Germinal center (tissue), 1 donor: Measurements from ENCODE around the gene GUCY1A1.
"Not testable (repeated sequence)": the region's sequence is repeated elsewhere in the genome, so short reads cannot be mapped to it uniquely, and the experiment has no call there.

Experiments
- DNase-seq: peaks from one replicate; pipeline ENCODE4 v3.0.0; 2012; ENCODE audit warnings: mixed read lengths, low spot score

GUCY1A1 gene, protein sequence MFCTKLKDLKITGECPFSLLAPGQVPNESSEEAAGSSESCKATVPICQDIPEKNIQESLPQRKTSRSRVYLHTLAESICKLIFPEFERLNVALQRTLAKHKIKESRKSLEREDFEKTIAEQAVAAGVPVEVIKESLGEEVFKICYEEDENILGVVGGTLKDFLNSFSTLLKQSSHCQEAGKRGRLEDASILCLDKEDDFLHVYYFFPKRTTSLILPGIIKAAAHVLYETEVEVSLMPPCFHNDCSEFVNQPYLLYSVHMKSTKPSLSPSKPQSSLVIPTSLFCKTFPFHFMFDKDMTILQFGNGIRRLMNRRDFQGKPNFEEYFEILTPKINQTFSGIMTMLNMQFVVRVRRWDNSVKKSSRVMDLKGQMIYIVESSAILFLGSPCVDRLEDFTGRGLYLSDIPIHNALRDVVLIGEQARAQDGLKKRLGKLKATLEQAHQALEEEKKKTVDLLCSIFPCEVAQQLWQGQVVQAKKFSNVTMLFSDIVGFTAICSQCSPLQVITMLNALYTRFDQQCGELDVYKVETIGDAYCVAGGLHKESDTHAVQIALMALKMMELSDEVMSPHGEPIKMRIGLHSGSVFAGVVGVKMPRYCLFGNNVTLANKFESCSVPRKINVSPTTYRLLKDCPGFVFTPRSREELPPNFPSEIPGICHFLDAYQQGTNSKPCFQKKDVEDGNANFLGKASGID

DNA sequence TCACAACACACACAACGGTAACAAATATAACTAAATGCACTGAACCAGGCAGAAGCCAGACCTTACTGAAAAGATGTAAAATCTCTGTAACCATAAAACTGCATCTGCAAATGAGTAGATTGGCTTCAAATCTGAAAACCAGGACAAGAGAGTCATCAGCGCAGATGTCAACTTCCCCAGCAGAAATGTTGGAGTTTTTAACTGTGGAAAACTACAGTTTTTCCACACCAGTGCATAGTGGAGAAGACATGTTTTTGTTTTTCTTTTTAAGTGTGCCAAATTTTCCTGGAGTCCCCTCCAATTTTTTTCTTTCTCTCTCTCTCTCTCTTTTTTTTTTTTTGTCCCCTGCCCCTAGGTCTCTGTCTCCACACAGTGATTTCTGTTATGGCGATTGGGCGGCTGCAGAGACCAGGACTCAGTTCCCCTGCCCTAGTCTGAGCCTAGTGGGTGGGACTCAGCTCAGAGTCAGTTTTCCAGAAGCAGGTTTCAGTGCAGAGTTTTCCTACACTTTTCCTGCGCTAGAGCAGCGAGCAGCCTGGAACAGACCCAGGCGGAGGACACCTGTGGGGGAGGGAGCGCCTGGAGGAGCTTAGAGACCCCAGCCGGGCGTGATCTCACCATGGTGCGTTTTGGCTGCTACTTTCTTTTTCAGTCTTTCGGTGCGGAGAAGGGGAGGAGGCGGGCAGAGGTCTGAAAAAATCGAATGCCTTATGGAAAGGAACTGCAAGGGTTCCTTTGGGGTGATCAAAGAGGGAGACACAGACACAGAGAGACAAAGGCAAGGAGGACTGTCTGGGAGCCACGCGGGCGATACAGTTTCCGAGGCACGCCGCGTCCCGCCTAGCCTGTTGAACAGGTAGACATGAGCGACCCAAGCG lies at the start of gene GUCY1A1:
TSS of gene GUCY1A1 (plus strand) at position 505 of the 878 bp plus-strand sequence. CDS start 30,020 bp downstream, outside the sequence.
- DNase-seq = no peak

DNA sequence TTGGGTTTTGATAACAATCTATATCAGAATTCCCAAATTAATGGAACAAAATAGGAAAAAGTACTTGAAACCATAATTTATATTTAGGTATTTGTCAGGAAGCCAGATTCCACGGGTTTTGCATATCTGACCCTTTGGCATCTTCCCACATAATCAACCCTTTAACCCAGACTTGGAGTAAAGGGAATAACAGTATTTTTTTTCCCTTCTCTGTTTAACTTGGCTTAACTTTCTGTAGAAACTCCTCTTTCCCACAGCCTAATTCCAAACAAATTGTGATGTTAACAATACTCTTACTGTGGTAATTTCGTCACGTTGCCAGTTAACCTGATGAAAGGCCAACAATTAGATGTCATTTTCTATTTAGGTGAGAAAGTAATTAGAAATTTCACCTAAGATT lies 49.4 kb upstream of the GUCY1A1 start:
- no peak for DNase-seq

DNA sequence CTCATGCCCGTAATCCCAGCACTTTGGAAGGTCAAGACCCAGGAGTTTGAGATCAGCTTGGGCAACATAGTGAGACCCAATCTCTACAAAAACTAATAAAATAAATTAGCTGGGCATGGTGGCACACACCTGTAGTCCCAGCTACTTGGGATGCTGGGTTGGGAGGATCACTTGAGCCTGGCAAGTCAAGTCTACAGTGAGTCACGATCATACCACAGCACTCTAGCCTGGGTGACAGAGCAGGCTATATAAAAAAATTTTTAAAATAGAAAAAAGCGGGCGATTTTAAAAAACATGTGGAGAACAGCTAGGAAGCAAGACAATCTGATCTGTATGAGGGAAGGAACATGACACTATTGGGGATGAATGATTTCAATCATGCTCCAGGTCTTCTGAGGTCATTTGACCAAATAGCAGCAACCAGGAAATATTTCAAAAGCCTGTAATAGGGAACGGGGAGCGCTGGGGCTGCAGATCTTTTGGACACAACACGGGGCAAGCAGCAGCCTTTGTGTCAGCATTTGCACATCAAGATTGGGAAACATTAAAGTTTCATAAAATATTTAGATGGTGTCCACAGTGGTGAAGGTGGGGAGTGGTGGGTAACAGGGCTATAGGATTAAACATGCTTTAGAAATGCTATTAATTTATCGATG lies 48.3 kb upstream of the GUCY1A1 start:
- no peak for DNase-seq

DNA sequence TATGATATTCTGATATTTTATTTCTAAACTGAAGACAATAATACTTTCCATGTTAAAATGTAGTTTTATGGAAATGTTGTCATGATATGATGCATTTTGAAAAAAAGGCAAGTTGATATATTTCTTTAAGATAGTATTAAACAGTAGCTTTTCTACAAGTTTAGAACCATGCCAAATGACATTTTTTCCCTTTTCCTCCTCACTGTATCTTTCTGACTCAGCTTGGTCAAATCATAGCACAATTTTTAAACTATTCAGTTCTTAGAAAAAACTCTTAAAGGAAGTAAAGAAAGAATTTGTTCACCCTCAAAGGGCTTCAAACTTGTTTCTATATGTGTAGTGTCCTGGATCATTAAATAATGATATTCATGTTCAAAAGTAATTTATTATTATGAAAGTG lies 46.0 kb upstream of the GUCY1A1 start:
- no peak for DNase-seq

DNA sequence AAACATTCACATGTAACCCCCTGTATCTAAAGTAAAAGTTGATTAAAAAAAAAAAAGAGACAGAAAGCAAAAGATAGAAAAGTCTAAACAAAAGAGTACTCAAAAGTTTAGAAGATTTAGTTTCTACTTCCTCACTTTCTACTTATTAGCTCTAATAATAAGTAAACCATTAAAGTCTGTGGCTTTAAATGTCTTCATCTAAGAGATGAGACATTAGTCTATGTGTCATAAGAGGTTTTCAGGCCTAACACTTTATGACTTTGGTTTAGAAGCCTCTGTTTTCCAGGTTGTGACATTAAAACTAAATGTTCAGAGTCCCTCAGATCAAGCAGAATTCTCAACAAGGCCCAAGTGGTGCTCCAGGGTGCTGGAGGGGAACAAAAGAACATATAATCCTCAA lies 42.2 kb upstream of the GUCY1A1 start:
- DNase-seq = no peak

DNA sequence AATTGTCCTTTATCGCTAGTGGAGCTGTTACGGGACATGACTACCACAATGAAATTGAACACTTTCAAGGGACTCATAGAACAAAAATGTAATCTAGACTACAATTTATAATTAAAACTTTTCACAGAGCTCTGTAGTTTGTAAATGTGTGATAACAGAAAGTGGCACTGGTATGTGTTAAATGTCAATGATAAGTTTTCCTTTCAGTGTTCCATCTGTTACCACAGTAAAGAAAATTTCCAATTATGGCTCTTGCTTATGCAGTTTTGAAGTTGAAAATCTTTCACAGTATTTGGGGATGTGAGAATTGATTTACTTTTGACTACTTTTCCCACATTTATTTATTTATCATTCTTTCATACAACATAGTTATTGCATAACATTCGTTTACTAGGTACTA lies 40.1 kb upstream of the GUCY1A1 start:
- no peak for DNase-seq

DNA sequence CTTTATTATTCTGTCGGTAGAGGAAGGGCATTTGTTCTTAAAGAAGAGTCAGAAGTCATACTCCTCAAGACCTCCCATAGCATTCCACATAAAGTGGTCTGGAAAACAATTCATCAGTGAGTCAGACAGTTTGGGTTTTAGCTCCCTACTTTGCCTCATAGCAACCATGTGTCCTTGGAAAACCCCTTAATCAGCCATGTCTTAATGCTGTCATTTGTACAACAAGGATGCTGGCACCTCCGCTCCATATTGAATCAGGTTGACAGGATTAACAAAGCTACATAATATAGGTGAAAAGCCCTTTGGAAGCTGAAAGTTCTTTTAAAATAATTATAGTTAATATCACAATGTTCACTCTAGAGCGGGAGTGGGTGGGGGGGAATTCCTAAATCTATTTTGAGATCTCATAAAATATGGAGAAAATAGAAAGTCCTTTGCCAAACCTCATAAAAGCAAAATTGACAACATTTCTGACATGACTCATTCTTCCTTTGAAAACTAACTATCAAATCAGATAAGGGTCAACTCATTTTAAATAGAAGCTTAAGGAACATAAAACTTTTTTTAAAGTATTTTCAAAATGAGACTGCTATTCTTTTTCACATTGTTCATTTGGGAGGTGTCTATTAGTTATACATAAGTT lies 37.3 kb upstream of the GUCY1A1 start:
- DNase-seq = no peak

DNA sequence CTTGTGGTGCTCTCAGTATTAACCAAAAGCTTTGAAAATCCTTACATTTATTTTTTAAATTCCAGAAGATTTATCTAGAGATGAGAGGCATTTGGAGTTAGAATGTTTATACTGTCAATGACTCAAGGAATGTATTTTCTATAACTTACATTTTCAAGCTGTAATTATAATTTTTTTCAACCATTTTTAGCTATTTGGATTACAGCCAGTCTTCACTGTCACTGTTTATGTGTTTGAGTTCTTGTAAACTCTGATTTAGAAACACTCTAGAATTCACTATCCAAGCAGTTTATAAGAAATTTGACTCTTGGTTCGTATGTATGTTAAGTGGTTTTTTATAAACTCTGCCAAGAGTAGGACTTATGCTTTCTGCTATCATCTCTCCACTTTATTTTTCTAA lies 36.7 kb upstream of the GUCY1A1 start:
- DNase-seq = no peak

DNA sequence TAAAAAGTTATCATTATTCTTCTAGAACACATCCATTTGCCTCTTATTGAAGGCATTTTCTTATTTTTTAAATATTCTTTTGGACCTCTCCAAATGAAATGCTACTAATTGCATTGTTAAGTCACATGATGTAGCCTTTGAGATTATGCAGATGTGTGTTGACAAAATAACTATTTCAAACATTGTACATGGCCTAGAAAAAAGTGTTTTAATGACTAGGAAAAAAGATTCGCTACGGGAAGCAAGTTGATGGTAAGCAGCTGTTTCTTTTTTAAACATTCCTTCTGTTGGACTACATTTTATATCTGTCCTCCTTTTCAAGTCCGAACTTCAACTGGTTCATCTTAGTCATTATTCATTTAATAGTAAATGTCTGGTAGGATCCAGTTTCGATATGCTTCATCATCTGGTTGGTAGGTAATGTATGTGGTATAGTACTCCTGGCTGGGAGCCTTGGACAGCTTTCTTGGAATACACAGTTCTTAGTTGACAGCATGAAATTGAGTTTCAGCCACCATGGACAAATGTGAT lies 34.3 kb upstream of the GUCY1A1 start:
- DNase-seq = no peak

DNA sequence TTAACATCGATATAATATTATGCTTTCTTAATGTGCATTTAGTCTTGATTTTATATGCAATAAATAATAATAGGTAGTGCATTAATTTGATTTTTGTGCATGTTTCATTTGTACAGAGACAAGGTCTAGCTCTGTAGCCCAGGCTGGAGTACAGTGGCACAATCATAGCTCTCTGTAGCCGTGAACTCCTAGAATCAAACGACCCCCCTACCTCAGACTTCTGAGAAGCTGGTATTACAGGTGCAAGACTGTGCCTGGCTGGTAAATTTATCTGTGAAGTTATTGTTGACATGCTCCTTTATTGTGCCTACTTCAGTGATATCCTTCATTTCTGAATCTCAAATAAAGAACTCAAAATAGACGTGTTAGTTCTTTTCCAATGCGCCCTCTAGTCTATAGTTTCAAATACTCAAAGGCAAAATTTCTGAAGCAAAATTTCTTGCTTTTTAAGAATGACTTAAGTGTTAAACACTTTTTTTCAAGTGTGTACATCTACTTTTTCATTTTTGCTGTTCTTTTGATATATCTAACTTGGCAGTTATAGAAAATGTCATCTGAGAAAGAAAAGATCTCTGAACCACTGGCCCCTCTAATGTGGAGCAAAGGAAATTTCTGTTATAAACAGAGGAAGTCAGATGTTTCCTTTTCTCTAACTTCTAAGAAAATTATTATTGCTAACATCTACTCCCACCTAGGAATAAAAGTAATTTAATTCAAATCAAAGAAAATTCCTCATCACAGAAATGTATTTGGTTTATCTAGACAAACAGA lies 28.3 kb upstream of the GUCY1A1 start:
- DNase-seq = no peak

DNA sequence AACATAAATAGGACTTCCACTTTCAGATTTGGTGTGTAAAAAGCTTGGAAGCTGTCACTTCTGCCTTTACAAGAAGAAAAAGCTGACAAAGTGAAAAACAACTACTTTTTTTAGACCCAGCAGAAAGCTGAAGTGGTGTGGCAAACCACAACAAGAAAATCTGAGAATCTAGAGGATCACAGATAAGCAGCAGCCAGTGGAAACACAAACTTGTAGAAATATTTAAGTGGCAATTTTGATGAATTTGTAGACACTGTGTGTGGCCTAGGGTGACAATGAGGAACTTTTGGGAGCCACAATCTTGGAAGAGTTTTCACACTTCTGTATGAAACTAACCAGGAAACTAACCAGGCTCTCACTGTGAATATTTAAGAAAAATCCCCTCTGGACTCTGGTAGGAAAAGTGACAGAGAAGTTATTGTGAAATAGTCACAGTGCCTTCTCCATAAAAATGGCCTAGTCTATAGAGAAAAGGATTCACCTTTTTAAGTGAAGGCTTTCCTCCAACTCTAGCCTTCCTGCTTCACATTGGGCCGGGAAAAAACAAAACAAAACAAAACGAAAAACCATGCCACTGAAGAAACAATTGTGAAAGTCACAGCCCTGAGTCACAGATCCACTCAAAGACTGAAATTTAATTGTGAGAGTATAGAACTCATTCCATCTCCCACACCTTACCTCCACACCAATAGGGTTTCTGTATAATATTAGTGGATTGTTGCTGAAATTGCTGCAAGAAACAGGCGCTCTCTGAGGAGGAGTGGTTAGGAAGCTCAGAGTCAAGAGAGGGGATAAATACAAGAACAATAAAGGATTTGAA lies 26.7 kb upstream of the GUCY1A1 start:
- DNase-seq = no peak

DNA sequence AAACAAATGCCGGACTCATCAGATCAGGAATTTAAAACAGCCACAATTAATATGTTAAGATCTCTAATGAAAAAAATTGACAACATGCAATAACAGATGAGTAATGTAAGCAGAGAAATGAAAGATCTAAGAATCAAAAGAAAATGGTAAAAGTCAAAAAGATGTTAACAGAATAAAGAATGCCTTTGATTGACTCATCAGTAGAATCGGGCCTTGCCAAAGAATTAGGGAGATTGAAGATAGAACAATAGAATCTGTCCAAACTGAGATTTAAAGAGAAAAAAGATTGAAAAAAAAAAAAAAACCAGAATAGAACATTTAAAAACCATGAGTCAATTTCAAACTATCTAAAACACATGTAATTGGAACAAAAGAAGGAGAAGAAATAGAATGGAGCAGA lies 25.9 kb upstream of the GUCY1A1 start:
- no peak for DNase-seq

DNA sequence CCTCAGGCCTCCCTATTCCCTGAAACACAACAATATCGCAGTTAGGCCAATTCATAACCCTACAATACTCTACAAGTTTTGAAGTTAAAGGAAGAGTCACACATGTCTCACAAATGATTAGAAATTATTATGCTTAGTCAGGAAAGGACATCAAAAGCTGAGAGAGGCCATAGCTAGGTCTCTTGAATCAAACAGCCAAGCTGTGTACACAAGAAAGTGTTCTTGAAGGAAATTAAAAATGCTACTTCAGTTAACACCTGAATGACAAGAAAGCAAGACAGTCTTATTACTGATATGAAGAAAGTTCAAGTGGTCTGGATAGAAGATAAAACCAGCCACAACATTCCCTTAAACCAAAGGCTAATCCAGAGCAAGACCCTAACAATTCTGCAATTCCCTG lies 23.6 kb upstream of the GUCY1A1 start:
- DNase-seq = no peak

DNA sequence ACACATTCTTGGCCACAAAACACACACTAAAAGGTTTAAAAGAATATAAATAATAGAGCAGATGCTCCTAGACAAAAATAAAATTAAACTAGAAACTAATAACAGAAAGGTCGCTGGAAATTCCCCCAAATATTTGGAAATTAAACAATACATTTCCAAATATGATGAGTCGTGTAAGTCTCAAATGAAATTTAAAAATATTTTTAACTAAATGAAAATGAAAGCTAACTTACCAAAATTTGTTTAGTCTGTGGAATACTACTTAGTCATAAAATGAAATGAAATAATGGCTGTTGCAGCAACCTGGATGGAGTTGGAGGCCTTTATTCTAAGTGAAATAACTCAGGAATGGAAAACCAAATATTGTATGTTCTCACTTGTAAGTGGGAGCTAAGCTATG lies 20.6 kb upstream of the GUCY1A1 start:
- DNase-seq = no peak

DNA sequence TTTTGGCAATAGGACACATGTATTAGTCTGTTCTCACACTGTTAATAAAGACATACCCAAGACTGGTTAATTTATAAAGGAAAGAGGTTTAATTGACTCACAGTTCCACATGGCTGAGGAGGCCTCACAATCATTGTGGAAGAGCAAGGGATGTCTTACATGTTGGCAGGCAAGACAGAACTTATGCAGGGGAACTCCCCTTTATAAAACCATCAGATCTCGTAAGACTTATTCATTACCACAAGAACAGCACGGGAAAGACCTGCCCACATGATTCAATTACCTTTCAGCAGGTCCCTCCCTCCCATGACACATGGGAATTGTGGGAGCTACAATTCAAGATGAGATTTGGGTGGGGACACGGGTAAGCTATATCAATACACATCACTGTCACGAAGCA lies 15.9 kb upstream of the GUCY1A1 start:
- DNase-seq = not testable (repeated sequence)

DNA sequence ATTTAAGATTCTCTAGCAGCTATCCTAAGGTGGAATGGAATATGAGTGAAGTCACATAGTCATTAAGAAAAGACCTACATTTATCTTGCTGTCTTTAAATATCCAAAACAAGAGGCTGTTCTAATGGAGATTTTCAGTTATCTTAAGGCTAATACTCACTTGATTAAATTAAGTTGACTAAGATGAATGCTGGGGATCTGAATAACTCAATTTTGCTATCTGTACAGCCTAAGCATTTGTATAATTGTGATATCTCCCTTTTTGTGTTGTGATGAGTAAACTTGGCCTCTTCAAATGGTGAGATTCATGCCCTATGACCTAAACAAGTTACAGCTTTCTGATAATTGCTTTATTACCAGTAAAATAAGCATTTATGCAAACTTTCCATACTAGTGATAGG lies 13.6 kb upstream of the GUCY1A1 start:
- no peak for DNase-seq

DNA sequence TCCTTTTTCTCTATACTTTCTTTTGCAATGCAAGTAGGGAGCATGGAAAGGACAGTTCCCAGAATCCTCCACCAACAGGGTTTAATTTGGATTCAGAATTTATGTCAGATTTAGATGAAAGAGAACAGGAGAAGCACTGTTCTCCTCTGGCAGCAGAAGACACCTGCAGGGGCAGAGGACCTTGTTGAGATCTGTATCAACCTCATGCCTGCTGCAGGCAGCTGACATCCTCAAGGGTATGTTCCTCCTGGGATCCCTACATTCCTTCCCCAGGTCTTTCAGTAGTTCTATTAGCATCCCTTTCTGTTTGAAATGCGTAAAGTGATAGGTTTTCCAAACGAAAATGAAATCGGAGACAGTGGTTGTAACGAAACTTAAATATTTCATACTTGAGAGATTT lies 10.6 kb upstream of the GUCY1A1 start:
- DNase-seq = no peak

DNA sequence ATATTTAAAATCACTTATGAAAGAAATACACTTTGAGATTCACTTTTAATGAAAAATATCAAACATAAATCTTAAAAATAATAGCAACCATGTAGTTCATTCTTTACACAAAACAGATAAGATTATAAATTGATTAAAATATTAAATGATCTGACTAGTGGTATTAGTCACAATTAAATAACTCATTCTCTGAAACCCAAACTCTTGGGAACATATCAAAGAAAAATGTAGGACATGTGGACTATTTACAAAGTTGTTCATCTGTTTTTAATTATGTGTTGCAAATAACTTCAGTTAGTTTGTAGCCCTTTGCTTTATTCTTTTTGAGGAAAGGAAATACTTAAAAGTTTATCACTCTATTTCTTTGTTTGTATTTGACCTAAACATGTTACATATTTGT lies 9.5 kb upstream of the GUCY1A1 start:
- no peak for DNase-seq

DNA sequence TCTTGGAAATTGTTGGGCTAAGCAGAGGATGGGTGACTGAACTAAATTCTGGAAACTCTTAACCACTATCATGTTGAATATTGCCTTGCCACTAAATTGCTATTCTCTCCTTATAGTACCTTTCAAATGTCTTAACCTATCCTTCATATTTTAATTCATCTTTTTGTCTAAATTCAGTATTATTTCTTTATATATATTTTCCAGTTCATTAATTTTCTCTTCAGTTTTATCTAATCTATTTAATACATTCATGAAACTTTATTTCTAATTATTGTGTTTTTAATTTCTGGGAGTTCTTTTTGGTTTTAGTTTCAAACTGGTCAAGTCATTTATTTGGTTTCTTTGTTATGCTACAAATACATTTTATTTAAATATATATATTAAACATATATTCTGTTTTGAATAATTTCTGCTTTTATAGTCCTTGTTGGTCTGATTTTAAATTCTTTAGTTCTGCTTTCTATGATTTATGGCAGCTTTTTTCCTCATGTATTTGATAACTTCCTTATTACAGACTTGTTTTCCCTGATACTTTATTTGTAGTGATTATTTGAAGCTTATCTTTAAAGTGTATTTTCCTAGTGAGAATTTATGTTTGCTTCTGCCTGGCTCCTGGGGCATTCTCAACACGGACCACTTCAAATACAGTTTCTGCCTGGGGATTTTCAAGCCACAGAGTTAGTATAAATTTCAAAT lies 8.5 kb upstream of the GUCY1A1 start:
- no peak for DNase-seq
